Transverse colon (tissue), 4 donors: Measurements from ENCODE around the gene GMPPA.

Experiments used
- CTCF ChIP-seq, 5 experiments: fragments of 200-600 bp in 3 of 5; fragments of 450-650 bp in 2 of 5; sonication (generic) in 3 of 5; IDR thresholded peaks; 1 replicate in 2 of 5; 2 replicates in 3 of 5; pipeline ENCODE4 v1.5.1; 2016 to 2017; ENCODE audit warnings: antibody characterized with exemption in 5 of 5, inconsistent platforms in 3 of 5, mild to moderate bottlenecking in 2 of 5, moderate library complexity in 1 of 5
- EP300 ChIP-seq: sonication (generic); formaldehyde crosslinking; IDR thresholded peaks from one replicate; pipeline ENCODE4 v1.6.1; 2017; ENCODE audit warnings: antibody characterized with exemption, low read depth
- POLR2A ChIP-seq: fragments of 450-650 bp; IDR thresholded peaks from one replicate; pipeline ENCODE4 v1.6.1; 2016; ENCODE audit warnings: antibody characterized with exemption, mild to moderate bottlenecking, moderate library complexity
- POLR2AphosphoS5 ChIP-seq, 3 donors: sonication (generic); formaldehyde crosslinking; IDR thresholded peaks; one replicate each; pipeline ENCODE4 v1.6.1; 2016; ENCODE audit warnings: antibody characterized with exemption in 3 of 3

GRCh38 chr2:219552382-219553167, 53.9 kb downstream of the GMPPA start:
- TF ChIP-seq CTCF (IDR thresholded peaks at IDR 0.05) = no peak
- TF ChIP-seq POLR2AphosphoS5 (IDR thresholded peaks at IDR 0.05) = peak in 1 of 3 donors; percentile 11
- no peak for TF ChIP-seq EP300
- no peak for TF ChIP-seq POLR2A
